HG02884 (cell line): ENCODE measurements around the gene ALS2CL.

Experiments
- ATAC-seq: cut with Tn5 transposase; IDR thresholded peaks from one replicate; pipeline ENCODE4 v1.9.1; 2021; ENCODE audit warnings: mild to moderate bottlenecking, moderate library complexity; ENCODE audit not compliant: unreplicated experiment

ALS2CL gene

DNA sequence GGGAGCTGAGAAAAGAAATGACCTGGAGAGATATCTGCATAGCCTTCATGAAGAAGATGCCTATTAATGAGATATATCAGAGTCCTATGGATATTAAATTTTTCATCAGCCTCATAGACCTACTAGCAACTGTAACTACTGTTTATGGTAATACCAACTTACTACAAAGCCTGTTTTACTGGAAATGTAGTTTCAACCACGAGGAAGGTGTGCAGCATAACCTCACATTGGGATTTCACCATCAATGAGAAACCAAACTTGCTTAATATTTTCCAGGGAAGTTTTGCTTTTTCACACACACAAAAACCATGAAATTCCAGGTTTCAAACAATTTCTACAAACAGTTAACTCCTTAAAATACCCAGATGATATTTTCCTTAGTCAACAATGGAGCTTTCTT, 49.8 kb downstream of the ALS2CL start:
- ATAC-seq: no peak

DNA sequence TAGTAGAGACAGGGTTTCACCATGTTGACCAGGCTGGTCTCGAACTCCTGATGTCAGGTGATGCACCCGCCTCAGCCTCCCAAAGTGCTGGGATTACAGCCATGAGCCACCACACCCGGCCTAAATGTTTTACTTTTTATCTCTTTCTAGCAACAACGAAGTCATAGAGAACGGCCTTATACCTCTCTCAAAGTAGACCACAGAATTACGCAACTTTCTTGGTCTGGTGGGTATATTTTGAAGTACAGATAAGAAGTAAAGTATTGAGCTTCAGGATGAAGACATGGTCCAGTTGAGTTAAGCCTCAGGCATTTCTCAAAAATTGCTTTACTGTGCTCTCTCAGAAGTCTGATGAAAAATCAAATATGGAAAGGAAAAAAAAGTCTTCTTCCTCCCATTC, 50.5 kb downstream of the ALS2CL start:
- no peak for ATAC-seq

DNA sequence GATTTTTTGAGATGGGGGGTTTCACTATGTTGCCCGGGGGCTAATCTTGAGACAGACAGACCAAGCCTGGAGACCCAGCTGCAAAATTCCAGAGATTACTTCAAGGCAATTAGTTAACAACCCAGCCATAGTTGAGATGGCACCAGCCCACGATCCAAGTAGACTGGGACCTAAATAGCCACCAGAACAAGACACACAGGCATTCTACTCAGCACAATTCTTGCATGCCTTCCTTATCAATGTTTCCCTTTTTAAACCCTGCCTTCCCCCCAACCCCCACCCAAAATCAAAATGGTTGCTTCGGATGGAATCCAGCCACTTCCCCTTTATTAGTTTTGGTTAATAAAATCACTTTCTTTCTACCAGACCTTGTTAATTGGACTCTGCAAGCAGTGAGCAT, 52.6 kb downstream of the ALS2CL start:
- no peak for ATAC-seq

DNA sequence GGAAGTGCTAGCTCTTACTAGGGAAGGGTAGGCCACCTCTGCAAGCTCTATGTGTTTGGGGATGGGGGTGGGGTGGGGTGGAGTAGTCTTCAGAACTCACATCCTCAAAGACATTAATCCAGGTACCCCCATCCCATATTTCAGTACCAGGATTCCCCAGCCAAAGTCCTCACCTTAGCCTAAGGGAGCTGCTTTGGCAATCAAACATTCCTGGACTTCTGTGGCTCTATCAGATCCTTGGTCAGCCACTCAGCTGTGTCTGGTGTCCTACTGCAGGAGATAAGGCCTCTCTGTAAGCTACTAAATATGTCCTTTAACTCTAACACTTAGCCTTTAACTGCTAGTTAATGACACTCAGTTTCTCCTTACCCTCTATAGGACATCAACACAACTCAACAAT, 54.3 kb downstream of the ALS2CL start:
- ATAC-seq: no peak

DNA sequence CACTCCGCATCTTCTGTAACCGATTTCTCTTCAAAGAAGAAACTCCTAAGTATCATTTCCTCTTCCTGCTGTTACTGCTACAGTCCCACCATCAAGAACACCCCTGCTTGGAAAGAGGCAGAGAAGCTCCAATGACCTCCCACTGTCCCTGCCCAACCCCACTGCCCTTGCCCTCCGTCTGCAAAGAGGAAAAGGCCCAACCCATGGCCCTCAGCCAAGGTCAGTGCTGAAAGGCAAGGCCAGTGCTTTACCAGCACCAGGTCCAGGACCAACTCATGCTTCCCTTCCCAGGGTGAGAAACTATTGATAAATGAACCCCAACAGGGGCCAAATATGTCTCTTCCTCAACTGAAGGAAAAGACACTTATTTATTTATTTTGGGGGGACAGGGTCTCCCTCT, 58.6 kb downstream of the ALS2CL start:
- ATAC-seq: no peak

DNA sequence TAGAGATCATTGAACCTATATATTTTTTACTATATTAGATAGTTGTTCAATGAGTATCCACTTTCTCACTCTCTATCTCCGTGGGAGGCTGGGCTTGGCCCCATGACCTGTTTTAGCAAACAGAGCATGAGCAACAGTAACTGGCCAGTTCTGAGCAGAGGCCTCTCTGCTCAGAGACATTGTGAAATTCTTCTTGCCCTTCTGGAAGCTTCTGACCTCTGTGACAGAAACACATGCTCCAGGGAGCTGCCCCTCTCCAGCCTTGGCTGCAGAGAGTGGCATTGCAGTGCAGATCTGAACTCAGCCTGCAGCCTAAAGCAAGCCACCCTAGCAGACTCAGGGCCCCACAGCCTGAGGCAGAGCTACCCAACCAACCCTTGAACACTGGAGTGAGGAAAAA, 60.7 kb downstream of the ALS2CL start:
- no peak for ATAC-seq

DNA sequence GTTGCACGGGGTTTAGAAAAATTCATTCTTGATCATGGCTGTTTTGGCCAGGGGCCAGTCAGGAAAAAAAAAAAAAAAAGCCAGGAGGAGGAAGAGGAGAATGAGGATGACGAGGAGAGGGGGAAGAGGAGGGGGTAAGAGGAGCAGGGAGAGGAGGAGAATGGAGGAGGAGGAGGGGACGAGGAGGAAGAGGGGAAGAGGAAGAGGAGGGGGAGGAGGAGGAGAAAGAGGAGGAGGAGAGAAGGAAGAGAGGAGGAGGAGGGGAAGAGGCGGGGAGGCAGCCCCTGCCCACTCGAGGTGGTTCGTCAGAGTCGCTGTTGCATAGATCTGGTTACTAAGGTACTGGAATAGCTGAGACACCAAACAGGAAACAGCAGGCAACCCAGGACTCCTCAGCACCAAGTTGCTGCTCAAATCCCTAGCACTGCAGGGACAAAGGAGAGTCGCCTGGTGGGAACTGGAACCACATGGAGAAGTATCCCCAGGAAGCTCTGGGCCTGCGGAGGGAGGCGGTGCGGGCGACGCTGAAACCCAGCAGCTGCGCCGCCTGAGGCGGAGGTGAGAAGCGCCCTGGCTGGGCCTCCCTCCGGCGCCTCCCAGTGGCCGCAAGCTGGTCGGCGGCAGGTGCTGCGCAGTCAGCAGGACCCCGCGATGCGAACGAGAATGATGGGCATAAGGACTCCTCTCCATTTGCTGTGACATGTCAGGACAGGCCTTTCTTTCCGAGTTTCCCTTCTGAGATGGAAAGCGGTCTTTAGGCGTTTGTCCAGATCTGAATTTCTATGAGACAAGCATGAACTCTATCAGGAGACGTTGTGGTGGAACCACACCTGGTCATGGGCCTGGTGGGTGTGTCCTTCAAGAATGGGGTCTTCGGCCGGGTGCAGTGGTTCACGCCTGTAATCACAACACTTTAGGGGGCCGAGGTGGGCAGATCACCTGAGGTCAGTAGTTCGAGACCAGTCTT, 63.6 kb downstream of the ALS2CL start:
- ATAC-seq: peak; percentile 65

DNA sequence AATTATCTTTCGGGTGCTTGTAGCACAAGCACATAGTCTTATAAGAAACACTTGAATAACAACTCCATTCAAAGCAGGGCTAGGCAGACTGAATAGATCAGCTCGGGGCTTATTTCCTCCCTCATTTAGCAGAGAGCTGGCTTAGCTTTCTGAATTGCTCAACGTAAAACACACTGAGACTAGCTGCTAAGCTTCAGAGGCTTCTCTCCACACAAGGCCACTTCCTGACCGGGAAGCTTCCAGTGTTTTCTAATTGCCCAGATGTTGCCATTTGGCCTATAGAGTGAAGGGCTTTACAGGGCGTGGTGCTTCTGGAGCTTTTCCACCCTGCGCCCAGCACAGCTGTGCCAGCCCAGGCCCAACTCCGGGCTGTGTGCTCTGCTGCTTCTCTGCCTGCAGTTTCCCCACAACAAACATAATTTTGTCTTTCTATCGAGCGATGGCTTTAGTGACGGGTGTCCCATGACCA, 64.5 kb downstream of the ALS2CL start:
- no peak for ATAC-seq

DNA sequence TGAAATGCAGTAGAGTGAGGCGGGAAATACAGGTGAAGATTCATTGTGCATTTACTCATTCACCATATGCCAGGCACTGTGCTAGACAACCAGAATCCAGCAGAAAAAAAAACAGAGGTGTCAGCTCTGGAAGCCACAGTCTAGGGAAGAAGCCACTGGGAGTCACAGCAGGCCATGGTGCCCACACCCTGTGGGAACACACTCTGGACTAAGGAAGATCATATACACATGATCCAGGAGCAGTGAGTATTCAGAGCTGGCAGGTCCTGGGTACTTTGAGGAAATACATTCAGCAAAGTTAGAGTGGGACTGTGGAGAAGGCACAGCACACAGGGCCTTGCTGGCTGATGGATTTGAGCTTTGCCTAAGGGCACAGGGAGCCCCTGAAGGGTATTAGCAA, 66.4 kb downstream of the ALS2CL start:
- ATAC-seq: no peak

DNA sequence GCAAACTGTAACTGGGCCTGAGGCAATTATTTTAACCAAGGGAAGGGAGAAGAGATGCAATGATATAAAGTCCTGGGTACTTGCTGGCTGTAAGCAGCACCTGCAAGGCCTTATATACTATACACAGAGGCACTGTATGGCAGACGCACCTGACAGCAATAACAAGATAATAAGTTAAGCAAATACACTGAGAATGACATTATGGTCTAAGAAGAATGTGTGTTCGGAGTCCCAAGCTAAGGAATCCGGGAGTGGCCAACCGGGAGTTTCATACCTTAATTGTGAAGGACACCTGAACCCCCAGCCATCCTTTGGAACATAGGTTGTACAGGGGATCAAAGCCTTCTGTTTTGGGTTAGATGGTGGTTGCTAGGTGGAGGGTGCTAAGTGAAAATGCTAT, 67.4 kb downstream of the ALS2CL start:
- ATAC-seq: no peak

DNA sequence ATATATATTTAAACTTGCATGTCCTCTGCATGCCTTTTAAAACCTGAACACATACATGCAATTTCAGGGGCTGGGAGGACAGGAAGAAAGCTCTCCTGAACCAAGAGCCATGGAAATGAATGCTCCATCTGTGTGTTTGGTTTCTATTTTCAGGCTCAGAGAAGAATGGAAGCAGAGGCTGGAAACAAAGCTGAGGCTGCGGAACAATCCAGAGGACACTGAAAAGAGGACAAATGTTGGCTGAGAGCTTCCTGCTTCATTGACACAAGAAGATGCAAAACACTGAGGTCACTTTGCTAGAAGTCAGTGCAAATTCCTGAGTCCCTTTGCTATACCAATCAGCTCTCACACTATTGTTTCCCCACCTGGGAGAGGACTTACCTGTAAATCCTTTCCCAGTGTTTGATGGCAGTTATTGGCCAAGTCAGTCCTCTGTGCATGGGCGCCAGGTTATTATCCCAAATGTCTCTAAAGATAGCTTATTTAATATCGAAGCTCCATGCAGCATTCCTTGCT, 68.4 kb downstream of the ALS2CL start:
- no peak for ATAC-seq

DNA sequence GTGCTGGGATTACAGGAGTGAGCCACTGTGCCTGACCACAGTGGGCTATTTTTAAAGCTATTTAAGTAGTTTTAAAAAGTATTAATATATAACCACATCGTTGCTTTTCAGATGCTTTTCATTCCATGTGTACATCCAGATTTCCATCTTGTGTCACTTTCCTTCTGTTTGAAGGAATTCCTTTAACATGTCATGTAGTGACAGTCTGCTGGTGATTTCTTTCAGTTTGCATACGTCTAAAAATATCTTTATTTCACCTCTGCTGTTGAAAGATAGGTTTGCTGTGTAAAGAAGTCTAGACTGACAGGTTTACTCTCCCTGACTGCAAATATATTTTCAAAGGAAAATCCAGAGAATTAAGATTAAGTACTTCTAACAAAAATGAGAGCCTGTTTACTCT, 68.9 kb downstream of the ALS2CL start:
- no peak for ATAC-seq

DNA sequence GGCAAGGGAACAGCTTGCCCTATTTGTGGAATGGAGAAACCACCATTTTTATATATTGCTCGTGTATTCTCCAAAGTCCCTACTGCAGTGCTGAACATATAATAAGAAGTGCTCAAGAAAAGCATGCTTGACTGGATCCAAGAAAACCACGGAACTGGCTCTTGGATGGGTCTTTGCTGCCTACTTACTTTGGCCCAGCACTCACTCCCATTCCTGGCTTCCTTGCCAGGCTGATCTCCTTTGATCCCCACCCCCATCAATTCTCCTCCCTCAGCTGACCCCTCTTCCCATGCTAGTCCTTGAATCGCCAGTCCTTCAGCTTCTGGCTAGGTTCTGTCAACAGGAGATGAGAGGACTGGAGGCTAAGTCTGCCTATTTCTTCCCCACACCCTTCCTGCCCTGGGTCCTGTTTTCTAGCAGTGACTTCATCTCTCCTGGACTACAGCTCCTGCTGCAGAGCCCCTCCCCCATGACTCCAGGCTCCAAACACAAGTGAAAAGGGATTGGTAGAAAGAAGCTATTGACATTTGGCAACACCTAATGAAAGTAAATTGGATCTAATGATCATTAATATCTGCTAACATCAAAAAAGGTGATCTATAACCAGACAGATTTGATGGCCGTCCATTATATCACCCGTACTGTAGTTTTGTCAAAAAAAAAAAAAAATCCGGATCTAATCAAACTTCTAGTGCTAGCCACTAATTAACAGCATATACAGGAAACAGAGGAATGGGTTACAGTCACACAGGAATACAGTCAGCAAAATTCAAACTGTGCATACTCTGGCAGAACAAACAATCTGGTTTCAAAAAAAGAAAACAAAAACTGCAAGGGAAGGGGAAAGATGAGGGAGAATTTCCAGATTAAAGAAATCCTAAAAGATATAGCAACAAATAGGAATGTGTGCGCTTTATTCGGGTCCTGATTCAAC, 73.4 kb downstream of the ALS2CL start:
- ATAC-seq: no peak
